GM12878 (cell line): Measurements from ENCODE around the gene LMBRD1. TPM values are rescaled to one million over a fixed set of nuclear protein-coding genes. Genes with fewer than 3 reads are reported as not detected.

ENCODE experiments used
- ATAC-seq: fragments of 200-7000 bp; cut with Tn5 transposase; 3 replicates; pipeline ENCODE4 v1.9.1; 2020; ENCODE audit warnings: mild to moderate bottlenecking, moderate library complexity
- BruUV-seq: library from RNA; stranded (reverse); fragments of 400-500 nt; replicated peaks from 2 replicates; lab custom pipeline; 2021; lab: Mats Ljungman, UMichigan
- CTCF ChIA-PET: fragments of 300-600 bp; sonication (Branson Sonifier 250); formaldehyde crosslinking; extraction: SDS; loops from one replicate; lab custom pipeline; 2021; ENCODE audit warnings: inconsistent platforms; lab: Yijun Ruan, JAX
- POLR2A ChIA-PET: fragments of 350-600 bp; formaldehyde crosslinking; extraction: SDS; loops from one replicate; lab custom pipeline; 2021; ENCODE audit warnings: inconsistent platforms; lab: Charles Lee
- RAD21 ChIA-PET: fragments of 300-600 bp; sonication (Branson Sonifier 250); formaldehyde crosslinking; loops from one replicate; lab custom pipeline; 2023; ENCODE audit warnings: antibody characterized with exemption; ENCODE audit not compliant: unreplicated experiment; lab: Charles Lee
- SMC1A ChIA-PET: fragments of 300-600 bp; sonication (Branson Sonifier 250); formaldehyde crosslinking; loops from one replicate; lab custom pipeline; 2023; ENCODE audit not compliant: unreplicated experiment, uncharacterized antibody; lab: Charles Lee
- DNase-seq: peaks from one replicate; pipeline ENCODE4 v3.0.0-alpha.2; 2011; ENCODE audit warnings: low read depth, low spot score
- FAIRE-seq: peaks from 3 replicates; lab custom pipeline; 2011; peaks lifted over from hg19 to GRCh38; lab: Jason Lieb, UNC
- H2AFZ ChIP-seq: 2 replicates; pipeline ENCODE4 v1.6.0; 2011; ENCODE audit warnings: low read depth, low read length, control low read depth; ENCODE audit not compliant: control insufficient read depth
- H3K27ac ChIP-seq: 2 replicates; pipeline ENCODE4 v1.5.1; 2011; ENCODE audit warnings: control low read depth; ENCODE audit not compliant: control insufficient read depth, insufficient read depth
- H3K27me3 ChIP-seq, 2 experiments: replicated peaks in 1 of 2; 2 replicates each; pipeline versions ENCODE4 v1.6.0 to v1.6.1; 2011; ENCODE audit warnings: low read length in 1 of 2; ENCODE audit not compliant: control insufficient read depth in 2 of 2, insufficient read depth in 2 of 2
- H3K36me3 ChIP-seq, 2 experiments: 2 replicates each; pipeline ENCODE4 v1.5.1; 2011; ENCODE audit warnings: low read length in 1 of 2; ENCODE audit not compliant: control insufficient read depth in 2 of 2, insufficient read depth in 2 of 2
- H3K4me1 ChIP-seq: 2 replicates; pipeline ENCODE4 v1.6.1; 2011; ENCODE audit warnings: mild to moderate bottlenecking, low read length, moderate library complexity, mixed read lengths; ENCODE audit not compliant: control insufficient read depth, insufficient read depth
- H3K4me2 ChIP-seq: 2 replicates; pipeline ENCODE4 v1.6.0; 2011; ENCODE audit warnings: control low read depth; ENCODE audit not compliant: control insufficient read depth, insufficient read depth
- H3K4me3 ChIP-seq: fragments of 200-600 bp; sonication (generic); 2 replicates; pipeline ENCODE4 v1.5.1; 2016
- H3K79me2 ChIP-seq: 2 replicates; pipeline ENCODE4 v1.6.0; 2011; ENCODE audit warnings: low read length; ENCODE audit not compliant: control insufficient read depth, insufficient read depth
- H3K9ac ChIP-seq: 2 replicates; pipeline ENCODE4 v1.8.0; 2011; ENCODE audit warnings: low read length, control low read depth, mixed read lengths; ENCODE audit not compliant: control insufficient read depth, insufficient read depth
- H3K9me3 ChIP-seq: replicated peaks from 3 replicates; pipeline ENCODE4 v1.5.1; 2011; ENCODE audit warnings: mild to moderate bottlenecking, low read length; ENCODE audit not compliant: control insufficient read depth, insufficient read depth
- H4K20me1 ChIP-seq: 2 replicates; pipeline ENCODE4 v1.6.0; 2011; ENCODE audit not compliant: control insufficient read depth, insufficient read depth
- ASH2L ChIP-seq: fragments of 300-600, 200-600 bp; sonication (generic); IDR thresholded peaks from 2 replicates; pipeline ENCODE4 v1.6.1; 2017; ENCODE audit warnings: low read depth, mild to moderate bottlenecking, borderline replicate concordance
- BCL11A ChIP-seq: IDR thresholded peaks from 2 replicates; pipeline ENCODE4 v1.6.1; 2011; ENCODE audit warnings: low read depth, low read length
- CHD2 ChIP-seq: IDR thresholded peaks from 2 replicates; pipeline ENCODE4 v1.6.1; 2011; ENCODE audit warnings: low read depth, low read length, improper control_type of control experiment, borderline replicate concordance
- CHD4 ChIP-seq: fragments of 200-600 bp; sonication (generic); IDR thresholded peaks from 2 replicates; pipeline ENCODE4 v1.6.1; 2016; ENCODE audit warnings: mild to moderate bottlenecking
- EED ChIP-seq: sonication (generic); IDR thresholded peaks from 2 replicates; pipeline ENCODE4 v1.6.1; 2016; ENCODE audit warnings: antibody characterized with exemption, low read depth
- HCFC1 ChIP-seq: fragments of 150-350 bp; IDR thresholded peaks from 2 replicates; pipeline ENCODE4 v1.6.1; 2014; ENCODE audit warnings: low read length
- HDAC6 ChIP-seq: fragments of 200-600 bp; sonication (generic); IDR thresholded peaks from one replicate; pipeline ENCODE4 v1.8.0; 2017; ENCODE audit warnings: antibody characterized with exemption; ENCODE audit not compliant: unreplicated experiment
- IRF4 ChIP-seq: IDR thresholded peaks from 2 replicates; pipeline ENCODE4 v1.6.1; 2011; ENCODE audit warnings: low read depth, low read length
- JUND ChIP-seq: IDR thresholded peaks from 2 replicates; pipeline ENCODE4 v1.6.1; 2012; ENCODE audit warnings: low read depth, mild to moderate bottlenecking, low read length, improper control_type of control experiment, moderate library complexity
- KLF5 ChIP-seq: fragments of 450-650 bp; IDR thresholded peaks from 2 replicates; pipeline ENCODE4 v1.6.1; 2014; ENCODE audit warnings: mild to moderate bottlenecking; ENCODE audit not compliant: partially characterized antibody
- MYC ChIP-seq: IDR thresholded peaks from 2 replicates; pipeline ENCODE4 v1.6.1; 2011; ENCODE audit warnings: mild to moderate bottlenecking, low read length, moderate library complexity, inconsistent platforms; ENCODE audit not compliant: insufficient read depth, insufficient replicate concordance, insufficient read length, severe bottlenecking
- NBN ChIP-seq: fragments of 450-650 bp; IDR thresholded peaks from 2 replicates; pipeline ENCODE4 v1.6.1; 2016
- NFXL1 ChIP-seq: fragments of 450-650 bp; IDR thresholded peaks from 2 replicates; pipeline ENCODE4 v1.6.1; 2017; ENCODE audit warnings: antibody characterized with exemption, mild to moderate bottlenecking, borderline replicate concordance
- NRF1 ChIP-seq: conservative IDR thresholded peaks from 2 replicates; pipeline ENCODE4 v1.6.1; 2011; ENCODE audit warnings: mild to moderate bottlenecking, low read depth, low read length, improper control_type of control experiment
- POLR2A ChIP-seq: IDR thresholded peaks from 2 replicates; pipeline ENCODE4 v1.6.1; 2011; ENCODE audit warnings: low read depth, mild to moderate bottlenecking, low read length
- SPI1 ChIP-seq: IDR thresholded peaks from 2 replicates; pipeline ENCODE4 v1.6.1; 2011; ENCODE audit warnings: low read depth, mild to moderate bottlenecking, low read length, moderate library complexity, borderline replicate concordance; ENCODE audit not compliant: insufficient read depth
- SREBF1 ChIP-seq: IDR thresholded peaks from 2 replicates; pipeline ENCODE4 v1.6.1; 2012; ENCODE audit warnings: mild to moderate bottlenecking, low read length
- TARDBP ChIP-seq: IDR thresholded peaks from 2 replicates; pipeline ENCODE4 v1.6.1; 2016; ENCODE audit warnings: borderline replicate concordance
- WGBS: methylation state at CpG from one replicate; pipeline ENCODE4 v1.1.6; 2016; ENCODE audit warnings: low lambda C conversion rate; ENCODE audit not compliant: insufficient replicate concordance, insufficient coverage; ENCODE audit errors: missing lambda C conversion rate; 5-methylcytosine and 5-hydroxymethylcytosine counted together
- in situ Hi-C: fragments of 300-500 bp; cut with MboI; formaldehyde crosslinking; loops from 9 replicates; pipeline ENCODE4 v1.14.3; 2018; ENCODE audit warnings: mixed read lengths
- intact Hi-C: fragments of 100-400 bp; cut with micrococcal nuclease; formaldehyde crosslinking; loops from one replicate; pipeline ENCODE4 v1.14.2; 2022; ENCODE audit not compliant: unreplicated experiment
- polyA plus RNA-seq, 11 experiments: library from polyadenylated mRNA; depleted of rRNA in 4 of 11; unstranded in 6 of 11; stranded (reverse) in 5 of 11; fragments of >200 nt; fragmentation: Nextera tagmentation in 4 of 11; fragmentation: Illumina TruSeq in 1 of 11; extraction: Ambion mirVana in 4 of 11; extraction: Trizol in 1 of 11; gene quantifications; 1 replicate in 1 of 11; 2 replicates in 10 of 11; pipeline versions ENCODE4 v1.2.1 to v1.2.3, GENCODE V29; 2011 to 2016; ENCODE audit warnings: inconsistent platforms in 2 of 11, missing spikeins in 2 of 11, low read depth in 1 of 11
- total RNA-seq, 4 experiments: library from RNA; depleted of rRNA in 3 of 4; stranded (reverse); fragments of >200 nt in 3 of 4; fragmentation: Illumina TruSeq in 1 of 4; extraction: Trizol in 1 of 4; gene quantifications; 2 replicates each; pipeline versions ENCODE4 v1.2.1 to v1.2.3, GENCODE V29; 2013 to 2021
- TF ChIP-seq, protein P1 (sequence below): fragments of 450-650 bp; IDR thresholded peaks from 2 replicates; pipeline ENCODE4 v1.6.1; 2016; ENCODE audit warnings: mild to moderate bottlenecking
- TF ChIP-seq, protein P2 (sequence below): fragments of 450-650 bp; formaldehyde crosslinking; IDR thresholded peaks from 2 replicates; pipeline ENCODE4 v1.5.0; 2022; ENCODE audit warnings: mild to moderate bottlenecking, missing genetic modification characterization
- TF ChIP-seq, protein P3 (sequence below): IDR thresholded peaks from 2 replicates; pipeline ENCODE4 v1.6.1; 2012; ENCODE audit warnings: low read length, inconsistent platforms

The LMBRD1 gene
- total and polyA plus RNA-seq, 10 of the 15 experiments (the other 5 are each of a cell fraction or from before 2014, with no cell fraction given), result 20.0 to 82.1 (median 27.2) TPM

DNA sequence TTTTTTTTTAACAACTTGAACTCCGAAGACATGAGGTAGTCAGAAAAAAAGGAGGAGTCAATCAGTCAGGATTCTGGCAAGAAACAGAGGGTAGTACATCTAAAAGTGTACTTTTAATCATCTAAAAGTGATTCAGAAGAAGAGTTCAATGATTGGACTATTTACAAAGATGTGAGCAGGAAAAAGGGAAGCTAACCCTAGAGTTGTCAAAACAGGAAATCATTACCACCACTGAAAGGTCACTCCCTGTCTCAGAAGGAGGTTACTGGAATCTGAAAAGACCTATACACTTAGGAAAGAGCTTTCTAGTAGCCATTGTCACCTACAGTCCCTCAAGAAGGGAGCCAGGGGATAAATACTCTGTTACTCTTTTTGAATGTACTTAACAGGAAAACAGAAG lies 16.7 kb upstream of the LMBRD1 start:
- in situ Hi-C loops, result no loop called here
- Histone ChIP-seq H2AFZ (peak overlapping the region; percentile 74), H4K20me1 (no peaks in the 10 kb centered on the region), H3K27me3 (no peaks in the 10 kb centered on the region), H3K36me3 (no peaks in the 10 kb centered on the region), H3K27ac (peak overlapping the region; percentile 38), H3K4me1 (peaks cover 41% of the 10 kb centered on the region), H3K4me2 (peak overlapping the region; percentile 40), H3K4me3 (no peak overlapping the region), H3K9me3 (no peaks in the 10 kb centered on the region), H3K9ac (no peak overlapping the region), H3K79me2 (no peaks in the 10 kb centered on the region; the same call in 1 of the 2 replicates)
- POLR2A ChIA-PET, result interaction anchor here (1.0 to 4.2 kb wide), 6 partner anchors 14 to 99 kb away, joined by 3 to 32 read pairs (median 4); partner anchors contain the start of gene LMBRD1
- FAIRE-seq (no peak), DNase-seq (no peak), ATAC-seq (peak; percentile 42)
- SMC1A ChIA-PET, result interaction anchor here (0.7 to 6.1 kb wide), 14 partner anchors 11 to 293 kb away, joined by 3 to 76 read pairs (median 6); partner anchors contain the start of genes COL19A1 and LMBRD1
- CTCF ChIA-PET, result interaction anchor here (0.6 to 6.1 kb wide), 8 partner anchors 9 to 295 kb away, joined by 3 to 71 read pairs (median 4); partner anchors contain the start of genes COL19A1 and LMBRD1
- RAD21 ChIA-PET, result interaction anchor here (0.6 to 4.2 kb wide), 5 partner anchors 17 to 171 kb away, joined by 3 to 49 read pairs (median 26); partner anchors contain the start of genes COL19A1 and LMBRD1
- no TSS peak for BruUV-seq
- WGBS, result 0% methylated on average over 1 of the region's 1 CpG
- intact Hi-C loops, result no loop called here
- TF ChIP-seq CHD4 (no peak), SPI1 (no peak), NBN (no peak), HCFC1 (no peak), JUND (no peak), EED (peak; percentile 59; the same call in 1 of the 2 replicates), NFXL1 (no peak), CHD2 (no peak), TARDBP (no peak), MYC (no peak), ASH2L (no peak), HDAC6 (no peak), BCL11A (peak; percentile 24; the same call in 1 of the 2 replicates), NRF1 (no peak), KLF5 (no peak), POLR2A (no peak), SREBF1 (no peak), IRF4 (peak; percentile 29; the same call in 1 of the 2 replicates)
- TF ChIP-seq, protein P1, sequence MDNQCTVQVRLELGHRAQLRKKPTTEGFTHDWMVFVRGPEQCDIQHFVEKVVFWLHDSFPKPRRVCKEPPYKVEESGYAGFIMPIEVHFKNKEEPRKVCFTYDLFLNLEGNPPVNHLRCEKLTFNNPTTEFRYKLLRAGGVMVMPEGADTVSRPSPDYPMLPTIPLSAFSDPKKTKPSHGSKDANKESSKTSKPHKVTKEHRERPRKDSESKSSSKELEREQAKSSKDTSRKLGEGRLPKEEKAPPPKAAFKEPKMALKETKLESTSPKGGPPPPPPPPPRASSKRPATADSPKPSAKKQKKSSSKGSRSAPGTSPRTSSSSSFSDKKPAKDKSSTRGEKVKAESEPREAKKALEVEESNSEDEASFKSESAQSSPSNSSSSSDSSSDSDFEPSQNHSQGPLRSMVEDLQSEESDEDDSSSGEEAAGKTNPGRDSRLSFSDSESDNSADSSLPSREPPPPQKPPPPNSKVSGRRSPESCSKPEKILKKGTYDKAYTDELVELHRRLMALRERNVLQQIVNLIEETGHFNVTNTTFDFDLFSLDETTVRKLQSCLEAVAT, result no peak
- TF ChIP-seq, protein P2, sequence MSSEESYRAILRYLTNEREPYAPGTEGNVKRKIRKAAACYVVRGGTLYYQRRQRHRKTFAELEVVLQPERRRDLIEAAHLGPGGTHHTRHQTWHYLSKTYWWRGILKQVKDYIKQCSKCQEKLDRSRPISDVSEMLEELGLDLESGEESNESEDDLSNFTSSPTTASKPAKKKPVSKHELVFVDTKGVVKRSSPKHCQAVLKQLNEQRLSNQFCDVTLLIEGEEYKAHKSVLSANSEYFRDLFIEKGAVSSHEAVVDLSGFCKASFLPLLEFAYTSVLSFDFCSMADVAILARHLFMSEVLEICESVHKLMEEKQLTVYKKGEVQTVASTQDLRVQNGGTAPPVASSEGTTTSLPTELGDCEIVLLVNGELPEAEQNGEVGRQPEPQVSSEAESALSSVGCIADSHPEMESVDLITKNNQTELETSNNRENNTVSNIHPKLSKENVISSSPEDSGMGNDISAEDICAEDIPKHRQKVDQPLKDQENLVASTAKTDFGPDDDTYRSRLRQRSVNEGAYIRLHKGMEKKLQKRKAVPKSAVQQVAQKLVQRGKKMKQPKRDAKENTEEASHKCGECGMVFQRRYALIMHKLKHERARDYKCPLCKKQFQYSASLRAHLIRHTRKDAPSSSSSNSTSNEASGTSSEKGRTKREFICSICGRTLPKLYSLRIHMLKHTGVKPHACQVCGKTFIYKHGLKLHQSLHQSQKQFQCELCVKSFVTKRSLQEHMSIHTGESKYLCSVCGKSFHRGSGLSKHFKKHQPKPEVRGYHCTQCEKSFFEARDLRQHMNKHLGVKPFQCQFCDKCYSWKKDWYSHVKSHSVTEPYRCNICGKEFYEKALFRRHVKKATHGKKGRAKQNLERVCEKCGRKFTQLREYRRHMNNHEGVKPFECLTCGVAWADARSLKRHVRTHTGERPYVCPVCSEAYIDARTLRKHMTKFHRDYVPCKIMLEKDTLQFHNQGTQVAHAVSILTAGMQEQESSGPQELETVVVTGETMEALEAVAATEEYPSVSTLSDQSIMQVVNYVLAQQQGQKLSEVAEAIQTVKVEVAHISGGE (CRISPR knock-in tag), result no peak
- TF ChIP-seq, protein P3, sequence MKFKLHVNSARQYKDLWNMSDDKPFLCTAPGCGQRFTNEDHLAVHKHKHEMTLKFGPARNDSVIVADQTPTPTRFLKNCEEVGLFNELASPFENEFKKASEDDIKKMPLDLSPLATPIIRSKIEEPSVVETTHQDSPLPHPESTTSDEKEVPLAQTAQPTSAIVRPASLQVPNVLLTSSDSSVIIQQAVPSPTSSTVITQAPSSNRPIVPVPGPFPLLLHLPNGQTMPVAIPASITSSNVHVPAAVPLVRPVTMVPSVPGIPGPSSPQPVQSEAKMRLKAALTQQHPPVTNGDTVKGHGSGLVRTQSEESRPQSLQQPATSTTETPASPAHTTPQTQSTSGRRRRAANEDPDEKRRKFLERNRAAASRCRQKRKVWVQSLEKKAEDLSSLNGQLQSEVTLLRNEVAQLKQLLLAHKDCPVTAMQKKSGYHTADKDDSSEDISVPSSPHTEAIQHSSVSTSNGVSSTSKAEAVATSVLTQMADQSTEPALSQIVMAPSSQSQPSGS, result peak; percentile 73
